Neural cell (in vitro differentiated cells): ENCODE data around the gene SLIT3. TPM values are rescaled to one million over a fixed set of nuclear protein-coding genes. Genes with fewer than 3 reads are reported as not detected.

Source experiments
- H2AFZ ChIP-seq: fragments of 200-600, 300-800 bp; sonication (generic), shearing (Covaris generic); 2 replicates; pipeline ENCODE4 v1.6.0; 2014; ENCODE audit warnings: low read depth, mild to moderate bottlenecking, antibody characterized with exemption, low read length, moderate library complexity
- H3F3A ChIP-seq: fragments of 200-600 bp; shearing (Covaris generic); 2 replicates; pipeline ENCODE4 v1.6.1; 2016; ENCODE audit warnings: mild to moderate bottlenecking, moderate library complexity, mixed read lengths, antibody characterized with exemption, low read length; ENCODE audit not compliant: insufficient read depth, poor library complexity, severe bottlenecking
- H3K27ac ChIP-seq: fragments of 200-600, 300-800 bp; sonication (generic), shearing (Covaris generic); 2 replicates; pipeline ENCODE4 v1.5.1; 2014; ENCODE audit warnings: mild to moderate bottlenecking, low read length, moderate library complexity
- H3K27me3 ChIP-seq: fragments of 300-800, 200-600 bp; sonication (generic), shearing (Covaris generic); 2 replicates; pipeline ENCODE4 v1.6.0; 2014; ENCODE audit warnings: mild to moderate bottlenecking, low read depth, low read length, moderate library complexity; ENCODE audit not compliant: insufficient read depth
- H3K36me3 ChIP-seq: fragments of 300-800, 200-600 bp; sonication (generic), shearing (Covaris generic); 2 replicates; pipeline ENCODE4 v1.5.1; 2014; ENCODE audit warnings: mild to moderate bottlenecking, antibody characterized with exemption, low read length, moderate library complexity; ENCODE audit not compliant: insufficient read depth
- H3K4me2 ChIP-seq: fragments of 300-800, 200-600 bp; sonication (generic), shearing (Covaris generic); 2 replicates; pipeline ENCODE4 v1.6.0; 2014; ENCODE audit warnings: mild to moderate bottlenecking, low read length
- H3K4me3 ChIP-seq: fragments of 300-800, 200-600 bp; sonication (generic), shearing (Covaris generic); 2 replicates; pipeline ENCODE4 v1.5.1; 2014; ENCODE audit warnings: mild to moderate bottlenecking, low read length, moderate library complexity
- H3K79me2 ChIP-seq: fragments of 200-600 bp; shearing (Covaris generic); replicated peaks from 2 replicates; pipeline ENCODE4 v1.6.0; 2014; ENCODE audit warnings: mild to moderate bottlenecking, low read length, moderate library complexity; ENCODE audit not compliant: insufficient read depth
- H3K9ac ChIP-seq: fragments of 300-800, 200-600 bp; sonication (generic), shearing (Covaris generic); 2 replicates; pipeline ENCODE4 v1.6.1; 2016; ENCODE audit warnings: mild to moderate bottlenecking, low read length, mixed read lengths
- H3K9me2 ChIP-seq: fragments of 200-600 bp; shearing (Covaris generic); 2 replicates; pipeline ENCODE4 v1.6.1; 2016; ENCODE audit warnings: mild to moderate bottlenecking, low read length, mixed read lengths; ENCODE audit not compliant: insufficient read depth
- H3K9me3 ChIP-seq: fragments of 200-600, 300-800 bp; sonication (generic), shearing (Covaris generic); 2 replicates; pipeline ENCODE4 v1.6.1; 2016; ENCODE audit warnings: mild to moderate bottlenecking, mixed run types, low read length, moderate library complexity, mixed read lengths
- H4K20me1 ChIP-seq: fragments of 200-600 bp; shearing (Covaris generic); 2 replicates; pipeline ENCODE4 v1.6.1; 2016; ENCODE audit warnings: mild to moderate bottlenecking, mixed run types; ENCODE audit not compliant: insufficient read depth
- EP300 ChIP-seq: fragments of 450-650 bp; conservative IDR thresholded peaks from 2 replicates; pipeline ENCODE4 v1.6.1; 2014; ENCODE audit warnings: antibody characterized with exemption, mild to moderate bottlenecking, moderate library complexity; ENCODE audit not compliant: poor library complexity, severe bottlenecking
- EZH2 ChIP-seq: fragments of 200-600, 300-800 bp; shearing (Covaris generic), sonication (generic); IDR thresholded peaks from 2 replicates; pipeline ENCODE4 v1.6.1; 2014; ENCODE audit warnings: antibody characterized with exemption, low read length, borderline replicate concordance, mild to moderate bottlenecking; ENCODE audit not compliant: insufficient read depth, poor library complexity, severe bottlenecking
- MXI1 ChIP-seq: fragments of 450-650 bp; conservative IDR thresholded peaks from 2 replicates; pipeline ENCODE4 v1.6.1; 2014; ENCODE audit warnings: antibody characterized with exemption, mild to moderate bottlenecking; ENCODE audit not compliant: poor library complexity, severe bottlenecking
- POLR2AphosphoS5 ChIP-seq: IDR thresholded peaks from 2 replicates; pipeline ENCODE4 v1.6.1; 2012
- RAD21 ChIP-seq: fragments of 450-650 bp; conservative IDR thresholded peaks from 2 replicates; pipeline ENCODE4 v1.6.1; 2014; ENCODE audit warnings: antibody characterized with exemption, mild to moderate bottlenecking, moderate library complexity
- SMC3 ChIP-seq: fragments of 450-650 bp; conservative IDR thresholded peaks from 2 replicates; pipeline ENCODE4 v1.6.1; 2014; ENCODE audit warnings: antibody characterized with exemption, mild to moderate bottlenecking, moderate library complexity; ENCODE audit not compliant: poor library complexity
- TAF1 ChIP-seq: IDR thresholded peaks from 2 replicates; pipeline ENCODE4 v1.6.1; 2012; ENCODE audit warnings: low read depth
- polyA plus RNA-seq: library from polyadenylated mRNA; depleted of rRNA; stranded (reverse); fragments of >200 nt; gene quantifications from 2 replicates; pipeline ENCODE4 v1.2.3, GENCODE V29; 2014
- TF ChIP-seq, protein P1 (sequence below): IDR thresholded peaks from 2 replicates; pipeline ENCODE4 v1.6.1; 2012; ENCODE audit warnings: borderline replicate concordance
- TF ChIP-seq, protein P2 (sequence below): fragments of 450-650 bp; IDR thresholded peaks from 2 replicates; pipeline ENCODE4 v1.5.1; 2014; ENCODE audit warnings: antibody characterized with exemption, mild to moderate bottlenecking, moderate library complexity; ENCODE audit not compliant: poor library complexity, severe bottlenecking

Gene SLIT3
- polyA plus RNA-seq, 1 donor from 2014 or later: 1.2 TPM

DNA sequence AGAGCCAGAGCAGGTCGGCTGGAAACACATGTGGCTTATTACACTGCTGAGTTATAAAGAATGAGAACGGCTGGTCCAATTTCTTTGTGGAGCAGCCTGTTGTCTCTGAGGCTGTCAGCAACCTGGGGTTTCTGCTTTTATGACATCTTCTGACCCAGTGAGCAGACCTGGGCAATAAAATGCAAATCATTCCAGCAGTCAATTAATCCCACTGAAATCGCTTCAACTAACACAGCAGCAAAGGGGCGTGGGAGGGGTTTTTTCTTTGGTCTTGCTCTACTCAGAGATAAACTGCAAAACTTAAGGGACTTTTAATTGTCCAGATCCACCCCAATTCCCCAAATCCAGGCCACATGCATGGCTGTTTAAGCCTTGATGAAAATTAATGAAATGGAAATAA, 215.7 kb downstream of the SLIT3 start:
- no peaks in the 10 kb centered on the region for H4K20me1 ChIP-seq
- no peak overlapping the region for H3K4me2 ChIP-seq
- H2AFZ ChIP-seq: no peak overlapping the region
- H3K27ac ChIP-seq: no peak overlapping the region
- H3K36me3 ChIP-seq: no peaks in the 10 kb centered on the region
- H3K4me3 ChIP-seq: no peak overlapping the region
- no peaks in the 10 kb centered on the region for H3F3A ChIP-seq
- no peaks in the 10 kb centered on the region for H3K9me2 ChIP-seq
- peaks cover 4% of the 10 kb centered on the region for H3K9me3 ChIP-seq
- H3K79me2 ChIP-seq: no peaks in the 10 kb centered on the region
- no peaks in the 10 kb centered on the region for H3K27me3 ChIP-seq
- H3K9ac ChIP-seq: no peak overlapping the region
- TF ChIP-seq EP300 (no peak), TAF1 (no peak), MXI1 (no peak), SMC3 (no peak), RAD21 (no peak), POLR2AphosphoS5 (no peak), EZH2 (no peak)
- TF ChIP-seq, protein P1, sequence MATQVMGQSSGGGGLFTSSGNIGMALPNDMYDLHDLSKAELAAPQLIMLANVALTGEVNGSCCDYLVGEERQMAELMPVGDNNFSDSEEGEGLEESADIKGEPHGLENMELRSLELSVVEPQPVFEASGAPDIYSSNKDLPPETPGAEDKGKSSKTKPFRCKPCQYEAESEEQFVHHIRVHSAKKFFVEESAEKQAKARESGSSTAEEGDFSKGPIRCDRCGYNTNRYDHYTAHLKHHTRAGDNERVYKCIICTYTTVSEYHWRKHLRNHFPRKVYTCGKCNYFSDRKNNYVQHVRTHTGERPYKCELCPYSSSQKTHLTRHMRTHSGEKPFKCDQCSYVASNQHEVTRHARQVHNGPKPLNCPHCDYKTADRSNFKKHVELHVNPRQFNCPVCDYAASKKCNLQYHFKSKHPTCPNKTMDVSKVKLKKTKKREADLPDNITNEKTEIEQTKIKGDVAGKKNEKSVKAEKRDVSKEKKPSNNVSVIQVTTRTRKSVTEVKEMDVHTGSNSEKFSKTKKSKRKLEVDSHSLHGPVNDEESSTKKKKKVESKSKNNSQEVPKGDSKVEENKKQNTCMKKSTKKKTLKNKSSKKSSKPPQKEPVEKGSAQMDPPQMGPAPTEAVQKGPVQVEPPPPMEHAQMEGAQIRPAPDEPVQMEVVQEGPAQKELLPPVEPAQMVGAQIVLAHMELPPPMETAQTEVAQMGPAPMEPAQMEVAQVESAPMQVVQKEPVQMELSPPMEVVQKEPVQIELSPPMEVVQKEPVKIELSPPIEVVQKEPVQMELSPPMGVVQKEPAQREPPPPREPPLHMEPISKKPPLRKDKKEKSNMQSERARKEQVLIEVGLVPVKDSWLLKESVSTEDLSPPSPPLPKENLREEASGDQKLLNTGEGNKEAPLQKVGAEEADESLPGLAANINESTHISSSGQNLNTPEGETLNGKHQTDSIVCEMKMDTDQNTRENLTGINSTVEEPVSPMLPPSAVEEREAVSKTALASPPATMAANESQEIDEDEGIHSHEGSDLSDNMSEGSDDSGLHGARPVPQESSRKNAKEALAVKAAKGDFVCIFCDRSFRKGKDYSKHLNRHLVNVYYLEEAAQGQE: no peak
- TF ChIP-seq, protein P2, sequence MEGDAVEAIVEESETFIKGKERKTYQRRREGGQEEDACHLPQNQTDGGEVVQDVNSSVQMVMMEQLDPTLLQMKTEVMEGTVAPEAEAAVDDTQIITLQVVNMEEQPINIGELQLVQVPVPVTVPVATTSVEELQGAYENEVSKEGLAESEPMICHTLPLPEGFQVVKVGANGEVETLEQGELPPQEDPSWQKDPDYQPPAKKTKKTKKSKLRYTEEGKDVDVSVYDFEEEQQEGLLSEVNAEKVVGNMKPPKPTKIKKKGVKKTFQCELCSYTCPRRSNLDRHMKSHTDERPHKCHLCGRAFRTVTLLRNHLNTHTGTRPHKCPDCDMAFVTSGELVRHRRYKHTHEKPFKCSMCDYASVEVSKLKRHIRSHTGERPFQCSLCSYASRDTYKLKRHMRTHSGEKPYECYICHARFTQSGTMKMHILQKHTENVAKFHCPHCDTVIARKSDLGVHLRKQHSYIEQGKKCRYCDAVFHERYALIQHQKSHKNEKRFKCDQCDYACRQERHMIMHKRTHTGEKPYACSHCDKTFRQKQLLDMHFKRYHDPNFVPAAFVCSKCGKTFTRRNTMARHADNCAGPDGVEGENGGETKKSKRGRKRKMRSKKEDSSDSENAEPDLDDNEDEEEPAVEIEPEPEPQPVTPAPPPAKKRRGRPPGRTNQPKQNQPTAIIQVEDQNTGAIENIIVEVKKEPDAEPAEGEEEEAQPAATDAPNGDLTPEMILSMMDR: no peak

DNA sequence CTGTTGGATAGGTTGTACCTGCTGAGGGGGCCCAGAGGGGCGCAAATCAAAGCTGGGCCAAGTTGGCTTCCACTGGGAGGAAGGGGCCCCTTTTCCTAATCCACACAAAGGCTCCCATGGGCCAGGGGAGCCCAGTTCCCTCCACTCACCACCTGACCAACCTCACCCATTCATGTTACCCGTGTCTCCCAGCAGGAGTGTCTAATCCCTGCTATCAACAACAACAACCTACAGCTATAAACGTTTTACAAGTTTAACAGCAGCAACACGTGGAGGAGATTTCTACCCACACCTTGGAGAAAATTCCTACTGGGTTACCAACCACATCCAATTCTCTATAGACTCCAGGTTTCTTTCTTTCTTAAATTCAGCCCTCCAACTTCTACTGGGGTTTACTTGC, 216.2 kb downstream of the SLIT3 start:
- Histone ChIP-seq H3K27ac (no peak overlapping the region), H3K4me3 (no peak overlapping the region), H2AFZ (no peak overlapping the region), H3K9me3 (peaks cover 2% of the 10 kb centered on the region), H3K36me3 (no peaks in the 10 kb centered on the region), H3K27me3 (no peaks in the 10 kb centered on the region), H3K9ac (no peak overlapping the region), H3K9me2 (no peaks in the 10 kb centered on the region), H4K20me1 (no peaks in the 10 kb centered on the region), H3K4me2 (no peak overlapping the region), H3F3A (no peaks in the 10 kb centered on the region), H3K79me2 (no peaks in the 10 kb centered on the region)
- TF ChIP-seq SMC3 (no peak), MXI1 (no peak), RAD21 (no peak), TAF1 (no peak), EZH2 (no peak), EP300 (no peak), POLR2AphosphoS5 (no peak)
- TF ChIP-seq, protein P1: no peak
- TF ChIP-seq, protein P2: no peak
